ENCODE results near the gene TBC1D8. TPM values are rescaled to one million over a fixed set of nuclear protein-coding genes. Genes with fewer than 3 reads are reported as not detected.

Gene TBC1D8
- total and polyA plus RNA-seq, 2 of the 13 experiments (the other 11 are each of a cell fraction or from before 2014, with no cell fraction given), result 45.1 to 95.4 TPM

- TF ChIP-seq SRF (IDR thresholded peaks at IDR 0.05; ENCODE audit: low read depth, low read length) (0 out of 2 replicates have a peak, but pooled peaks have one; percentile 6), HDAC6 (IDR thresholded peaks at IDR 0.05; ENCODE audit: low read depth, low read length) (no peak), BATF2 (CRISPR knock-in tag; IDR thresholded peaks at IDR 0.05) (no peak), HNRNPH1 (optimal IDR thresholded peaks at IDR 0.05; ENCODE audit: low read depth, low read length) (no peak), HNF4A (CRISPR knock-in tag; IDR thresholded peaks at IDR 0.05) (peak; percentile 98), ZBTB4 (CRISPR knock-in tag; IDR thresholded peaks at IDR 0.05; ENCODE audit: borderline replicate concordance) (peak; percentile 82; the same call in 1 of the 2 replicates), ADNP (CRISPR knock-in tag; IDR thresholded peaks at IDR 0.05) (no peak), SMAD3 (CRISPR knock-in tag; IDR thresholded peaks at IDR 0.05) (peak; percentile 99), ESRRA (CRISPR knock-in tag; IDR thresholded peaks at IDR 0.05; ENCODE audit: low read depth) (0 out of 2 replicates have a peak, but pooled peaks have one; percentile 45), ZHX2 (IDR thresholded peaks at IDR 0.05; ENCODE audit: low read depth) (no peak), ZHX2 (CRISPR knock-in tag; IDR thresholded peaks at IDR 0.05; ENCODE audit: borderline replicate concordance) (no peak), SNAPC2 (CRISPR knock-in tag; IDR thresholded peaks at IDR 0.05) (no peak), ZSCAN25 (CRISPR knock-in tag; IDR thresholded peaks at IDR 0.05) (no peak), HMG20B (CRISPR knock-in tag; conservative IDR thresholded peaks at IDR 0.05) (peak; percentile 74), CTCF (CRISPR knock-in tag; IDR thresholded peaks at IDR 0.05) (0 out of 2 replicates have a peak, but pooled peaks have one; percentile 7), KDM5B (CRISPR knock-in tag; IDR thresholded peaks at IDR 0.05; ENCODE audit: borderline replicate concordance) (peak; percentile 51; the same call in 1 of the 2 replicates), ZNF317 (CRISPR knock-in tag; IDR thresholded peaks at IDR 0.05) (peak; percentile 94), ZNF816 (CRISPR knock-in tag; IDR thresholded peaks at IDR 0.05; ENCODE audit: borderline replicate concordance) (0 out of 2 replicates have a peak, but pooled peaks have one; percentile 64)
These were observed 44.6 kb downstream of the TBC1D8 start (continued) for GRCh38 chr2:101106453-101107181.

Measured in HepG2 (cell line).